PC-3 (cell line): ENCODE data around the gene HRH4. TPM values are rescaled to one million over a fixed set of nuclear protein-coding genes. Genes with fewer than 3 reads are reported as not detected.

ENCODE experiments used
- ATAC-seq: fragments of 200-7000 bp; cut with Tn5 transposase; 2 replicates; pipeline ENCODE4 v1.9.1; 2020; ENCODE audit warnings: mild to moderate bottlenecking, moderate library complexity
- BruUV-seq: library from RNA; stranded (reverse); fragments of 400-500 nt; replicated peaks from 2 replicates; lab custom pipeline; 2021; lab: Mats Ljungman, UMichigan
- CTCF ChIA-PET: fragments of 300-600 bp; sonication (Branson Sonifier 250); formaldehyde crosslinking; loops from one replicate; lab custom pipeline; 2022; ENCODE audit warnings: antibody characterized with exemption; lab: Charles Lee
- POLR2A ChIA-PET: fragments of 300-600 bp; sonication (Branson Sonifier 250); formaldehyde crosslinking; loops from one replicate; lab custom pipeline; 2022; ENCODE audit warnings: antibody characterized with exemption; ENCODE audit not compliant: unreplicated experiment; lab: Charles Lee
- DNase-seq: peaks from one replicate; pipeline ENCODE4 v3.0.0-alpha.2; 2015
- H2AFZ ChIP-seq: fragments of 300-600 bp; sonication (generic); 2 replicates; pipeline ENCODE4 v1.6.0; 2016; ENCODE audit warnings: antibody characterized with exemption, low read length
- H3F3A ChIP-seq: fragments of 300-600 bp; sonication (generic); one replicate; pipeline ENCODE4 v1.6.0; 2017; ENCODE audit warnings: antibody characterized with exemption, low read length, control low read depth, mild to moderate bottlenecking; ENCODE audit not compliant: unreplicated experiment
- H3K27ac ChIP-seq: fragments of 300-600 bp; sonication (generic); 2 replicates; pipeline ENCODE4 v1.5.1; 2016; ENCODE audit warnings: mild to moderate bottlenecking, low read length
- H3K27me3 ChIP-seq: fragments of 300-600 bp; sonication (generic); 2 replicates; pipeline ENCODE4 v1.6.1; 2016; ENCODE audit warnings: low read length, mixed read lengths
- H3K36me3 ChIP-seq: fragments of 300-600 bp; sonication (generic); 2 replicates; pipeline ENCODE4 v1.6.1; 2016; ENCODE audit warnings: low read depth, mixed run types, low read length, mixed read lengths
- H3K4me1 ChIP-seq: fragments of 300-600 bp; sonication (generic); 2 replicates; pipeline ENCODE4 v1.5.1; 2016; ENCODE audit warnings: low read length; ENCODE audit not compliant: insufficient read depth
- H3K4me2 ChIP-seq: fragments of 300-600 bp; sonication (generic); 2 replicates; pipeline ENCODE4 v1.6.0; 2016; ENCODE audit warnings: low read length
- H3K4me3 ChIP-seq: fragments of 300-600 bp; sonication (generic); 2 replicates; pipeline ENCODE4 v1.5.1; 2016; ENCODE audit warnings: mild to moderate bottlenecking, low read length, mixed read lengths
- H3K79me2 ChIP-seq: fragments of 300-600 bp; sonication (generic); 2 replicates; pipeline ENCODE4 v1.6.1; 2017; ENCODE audit warnings: low read length, mixed read lengths
- H3K9ac ChIP-seq: fragments of 300-600 bp; sonication (generic); 2 replicates; pipeline ENCODE4 v1.6.0; 2016; ENCODE audit warnings: mild to moderate bottlenecking, low read length
- H3K9me2 ChIP-seq: fragments of 300-600 bp; sonication (generic); replicated peaks from 2 replicates; pipeline ENCODE4 v1.6.1; 2016; ENCODE audit warnings: mixed run types, low read length, mixed read lengths
- H3K9me3 ChIP-seq: fragments of 300-600 bp; sonication (generic); 2 replicates; pipeline ENCODE4 v1.6.1; 2016; ENCODE audit warnings: low read length, mixed read lengths
- H4K20me1 ChIP-seq: fragments of 300-600 bp; sonication (generic); 2 replicates; pipeline ENCODE4 v1.6.1; 2016; ENCODE audit warnings: low read length, mixed read lengths
- CTCF ChIP-seq: fragments of 300-600 bp; sonication (generic); conservative IDR thresholded peaks from 2 replicates; pipeline ENCODE4 v1.5.1; 2017; ENCODE audit warnings: antibody characterized with exemption, low read depth, mild to moderate bottlenecking, low read length
- EZH2 ChIP-seq: fragments of 300-600 bp; sonication (generic); IDR thresholded peaks from one replicate; pipeline ENCODE4 v1.6.1; 2017; ENCODE audit warnings: antibody characterized with exemption, mild to moderate bottlenecking, low read length; ENCODE audit not compliant: unreplicated experiment
- EZH2phosphoT487 ChIP-seq: fragments of 300-600 bp; sonication (generic); IDR thresholded peaks from 2 replicates; pipeline ENCODE4 v1.6.1; 2018; ENCODE audit warnings: mild to moderate bottlenecking, antibody characterized with exemption, low read length, borderline replicate concordance
- intact Hi-C: fragments of 100-400 bp; cut with micrococcal nuclease; formaldehyde crosslinking; loops from 2 replicates; pipeline ENCODE4 v1.9.0; 2023
- total RNA-seq: library from RNA; depleted of rRNA; stranded (reverse); fragments of >200 nt; gene quantifications from 2 replicates; pipeline ENCODE4 v1.2.3, GENCODE V29; 2014

Gene HRH4
- total RNA-seq, 1 experiment from 2014 or later: not detected

GRCh38 chr18:24432618-24433017 is 27.8 kb upstream of the HRH4 start:
- intact Hi-C loops: no loop called here
- H3K9ac ChIP-seq: no peak overlapping the region
- CTCF ChIA-PET: no interaction called here
- TF ChIP-seq CTCF (no peak), EZH2phosphoT487 (no peak), EZH2 (no peak)
- H3K9me2 ChIP-seq: no peaks in the 10 kb centered on the region
- peaks cover 6% of the 10 kb centered on the region; the same call in 1 of the 2 replicates for H3K36me3 ChIP-seq
- peaks cover 11% of the 10 kb centered on the region; the same call in 1 of the 2 replicates for H3K4me1 ChIP-seq
- no peak overlapping the region for H3K27ac ChIP-seq
- no peak overlapping the region for H3K4me2 ChIP-seq
- H3F3A ChIP-seq: no peaks in the 10 kb centered on the region
- H4K20me1 ChIP-seq: no peaks in the 10 kb centered on the region
- ATAC-seq (no peak), DNase-seq (no peak)
- H3K79me2 ChIP-seq: peaks cover 11% of the 10 kb centered on the region
- H2AFZ ChIP-seq: no peak overlapping the region
- H3K9me3 ChIP-seq: no peaks in the 10 kb centered on the region
- BruUV-seq: no TSS peak
- POLR2A ChIA-PET: no interaction called here
- no peaks in the 10 kb centered on the region for H3K27me3 ChIP-seq
- H3K4me3 ChIP-seq: no peak overlapping the region

- no peak overlapping the region for H3K27ac ChIP-seq
- H3K9ac ChIP-seq: no peak overlapping the region
- BruUV-seq: no TSS peak
- H3K4me1 ChIP-seq: no peaks in the 10 kb centered on the region
- ATAC-seq (no peak), DNase-seq (no peak)
- no peaks in the 10 kb centered on the region for H3K79me2 ChIP-seq
- H3K9me2 ChIP-seq: no peaks in the 10 kb centered on the region
- no peaks in the 10 kb centered on the region for H3K9me3 ChIP-seq
- no peaks in the 10 kb centered on the region for H4K20me1 ChIP-seq
- intact Hi-C loops: no loop called here
- H3F3A ChIP-seq: no peaks in the 10 kb centered on the region
- no peak overlapping the region for H3K4me3 ChIP-seq
- ChIA-PET CTCF (no interaction called here), POLR2A (no interaction called here)
- no peak for TF ChIP-seq EZH2
- TF ChIP-seq CTCF: no peak
- TF ChIP-seq EZH2phosphoT487: no peak
- no peak overlapping the region for H3K4me2 ChIP-seq
- H3K36me3 ChIP-seq: peaks cover 11% of the 10 kb centered on the region
- no peaks in the 10 kb centered on the region for H3K27me3 ChIP-seq
- H2AFZ ChIP-seq: no peak overlapping the region
These were observed 23.5 kb upstream of the HRH4 start for GRCh38 chr18:24436939-24437338.

- Histone ChIP-seq H3K4me1 (no peaks in the 10 kb centered on the region), H3K79me2 (no peaks in the 10 kb centered on the region), H3K27me3 (no peaks in the 10 kb centered on the region), H3F3A (no peaks in the 10 kb centered on the region), H3K4me2 (no peak overlapping the region), H3K9me3 (no peaks in the 10 kb centered on the region), H3K36me3 (peaks cover 53% of the 10 kb centered on the region), H3K27ac (no peak overlapping the region), H3K9me2 (no peaks in the 10 kb centered on the region), H4K20me1 (no peaks in the 10 kb centered on the region), H3K9ac (no peak overlapping the region), H3K4me3 (no peak overlapping the region), H2AFZ (no peak overlapping the region)
- no TSS peak for BruUV-seq
- no peak for TF ChIP-seq EZH2
- TF ChIP-seq CTCF: no peak
- TF ChIP-seq EZH2phosphoT487: no peak
- ChIA-PET POLR2A (interaction anchor here (0.5 kb wide), 1 partner anchor 417 kb away, joined by 4 read pairs; no protein-coding TSS in a partner anchor), CTCF (interaction anchor here (0.5 to 0.6 kb wide), 2 partner anchors 45 to 583 kb away, joined by 3 to 5 read pairs; no protein-coding TSS in a partner anchor)
- no peak for ATAC-seq
- intact Hi-C loops: no loop called here
- no peak for DNase-seq
These were observed 16.6 kb upstream of the HRH4 start for GRCh38 chr18:24443870-24444269.
